ENCODE data around the gene ADORA2A.

- TF ChIP-seq ZBTB7A (IDR thresholded peaks at IDR 0.05; ENCODE audit: low read depth) = no peak
- no peak for TF ChIP-seq YY1 (IDR thresholded peaks at IDR 0.05; ENCODE audit: low read depth)
- no peak for TF ChIP-seq CREB1 (IDR thresholded peaks at IDR 0.05; ENCODE audit: low read depth)
- TF ChIP-seq TCF12 (IDR thresholded peaks at IDR 0.05; ENCODE audit: low read depth) = no peak
- no peak for TF ChIP-seq FOXM1 (IDR thresholded peaks at IDR 0.05; ENCODE audit: borderline replicate concordance, low read depth)
- no peak for TF ChIP-seq EP300 (IDR thresholded peaks at IDR 0.05; ENCODE audit: borderline replicate concordance)
- no peak for TF ChIP-seq NFIC (IDR thresholded peaks at IDR 0.05)
- no peak for TF ChIP-seq MAX (IDR thresholded peaks at IDR 0.05)
- no peak for TF ChIP-seq RAD21 (IDR thresholded peaks at IDR 0.05; ENCODE audit: low read depth)
- TF ChIP-seq EGR1 (IDR thresholded peaks at IDR 0.05) = no peak
- TF ChIP-seq REST (IDR thresholded peaks at IDR 0.05; ENCODE audit: low read depth) = no peak
- TF ChIP-seq TAF1 (IDR thresholded peaks at IDR 0.05; ENCODE audit: low read depth) = no peak
- TF ChIP-seq CEBPB (IDR thresholded peaks at IDR 0.05) = no peak
- TF ChIP-seq TEAD4 (IDR thresholded peaks at IDR 0.05) = no peak
Measured at GRCh38 chr22:24413271-24413670, 14.1 kb upstream of the ADORA2A start.
